Smooth muscle cell of trachea (primary cell): ENCODE results near the gene SLC13A5. TPM values are rescaled to one million over a fixed set of nuclear protein-coding genes. Genes with fewer than 3 reads are reported as not detected.

ENCODE experiments used
- total RNA-seq: library from RNA; depleted of rRNA; stranded (reverse); fragments of >200 nt; gene quantifications from 2 replicates; pipeline ENCODE4 v1.2.1, GENCODE V29; 2014

The SLC13A5 gene
- not detected in 2 replicates for total RNA-seq

GRCh38 chr17:6713130-6713917 lies at the start of gene SLC13A5:
Gene SLC13A5 (minus strand): TSS chr17:6713369. CDS start chr17:6713333, 36 bp downstream.

DNA sequence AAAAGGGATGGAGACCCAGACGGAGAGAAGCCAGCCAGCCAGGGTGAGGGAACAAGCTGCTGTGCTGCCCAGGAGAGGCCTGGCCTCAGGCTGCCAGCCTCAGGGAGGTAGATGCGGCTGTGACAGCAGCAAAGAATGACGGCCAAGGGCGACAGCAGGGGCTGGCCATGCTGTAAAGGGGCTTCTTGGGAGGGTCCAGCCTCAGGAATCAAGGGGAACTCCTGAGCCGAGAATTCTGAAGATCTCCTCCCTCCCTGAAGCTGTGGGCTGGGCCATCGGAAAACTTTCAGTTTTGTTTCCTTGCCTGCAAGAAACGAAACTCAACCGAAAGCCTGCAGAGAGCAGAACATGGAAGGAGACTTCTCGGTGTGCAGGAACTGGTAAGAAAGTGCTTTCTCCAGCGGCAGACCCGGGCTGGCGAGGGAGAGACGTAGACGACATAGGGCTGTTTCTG lies 42.6 kb upstream of the SLC13A5 start, which contains the start of gene XAF1:
Gene XAF1 (plus strand): TSS at position 316 of the 454 bp plus-strand sequence. CDS start 33 bp downstream, at position 349.

GRCh38 chr17:6651354-6651918 lies 61.7 kb downstream of the SLC13A5 start, which contains the start of the genes C17orf100 and MED31:
Gene C17orf100 (plus strand): TSS chr17:6651762. CDS start chr17:6651914, 152 bp downstream.
Gene MED31 (minus strand): TSS chr17:6651605. CDS start chr17:6651528, 77 bp downstream.

GRCh38 chr17:6640536-6641246 lies 72.5 kb downstream of the SLC13A5 start, which contains the start of the genes KIAA0753 and TXNDC17:
Gene KIAA0753 (minus strand): TSS chr17:6640711. CDS start chr17:6635103, 5,608 bp downstream.
Gene TXNDC17 (plus strand): TSS chr17:6641060. CDS start chr17:6641083, 23 bp downstream.

Other genes with a start within 250 kb of the SLC13A5 start
- 0.44 and 0.50 TPM in 2 replicates for gene PITPNM3, start 156.8 kb downstream of the SLC13A5 start, total RNA-seq
- 10.5 and 18.9 TPM in 2 replicates for gene KIAA0753, start 72.7 kb downstream of the SLC13A5 start, total RNA-seq
- 68.1 and 231 TPM in 2 replicates for gene TXNDC17, start 72.3 kb downstream of the SLC13A5 start, total RNA-seq
- 3.0 and 9.5 TPM in 2 replicates for gene MED31, start 61.8 kb downstream of the SLC13A5 start, total RNA-seq
- 0.58 and 1.2 TPM in 2 replicates for gene C17orf100, start 61.6 kb downstream of the SLC13A5 start, total RNA-seq
- 20.4 and 32.1 TPM in 2 replicates for gene XAF1, start 42.7 kb upstream of the SLC13A5 start, total RNA-seq
- 0.15 TPM in 1 of 2 replicates, not detected in the other for gene FBXO39, start 62.8 kb upstream of the SLC13A5 start, total RNA-seq
- not detected in 2 replicates for gene TEKT1, start 118.4 kb upstream of the SLC13A5 start, total RNA-seq